ENCODE measurements around the gene GPR35.

DNA sequence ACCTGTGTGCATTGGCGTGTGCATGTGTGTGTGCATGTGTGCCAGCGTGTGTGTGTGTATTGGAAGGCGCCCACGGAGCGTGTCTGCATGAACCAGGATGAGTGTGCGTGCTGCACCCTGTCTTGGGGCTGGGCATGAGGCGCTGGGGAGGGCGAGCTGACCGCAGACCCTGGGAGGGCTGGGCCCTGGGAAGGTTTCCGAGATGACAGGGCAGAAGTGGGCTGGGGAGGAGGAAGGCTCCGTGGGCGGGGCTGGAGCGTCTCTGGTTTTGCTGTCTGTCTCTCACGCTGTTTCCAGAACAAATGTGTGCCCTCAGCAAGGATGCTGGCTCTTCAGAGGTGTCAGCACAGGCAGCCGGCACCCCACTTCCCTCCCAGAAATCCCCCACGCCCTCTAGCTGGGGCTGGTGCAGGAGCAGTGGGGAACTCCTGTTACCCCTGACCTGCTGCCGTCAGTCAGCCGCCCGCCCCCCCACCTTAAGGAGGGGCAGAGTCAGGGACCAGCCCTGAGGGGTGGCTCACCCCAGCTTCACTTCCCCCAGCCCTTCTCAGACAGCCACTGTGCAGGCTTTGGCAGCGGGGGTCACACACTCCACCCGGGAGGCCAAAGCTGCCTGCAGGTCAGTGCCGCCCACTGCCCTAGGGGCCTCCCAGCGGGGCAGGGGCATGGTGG, at the start of gene GPR35:
- TF ChIP-seq CBX3 (IDR thresholded peaks at IDR 0.05; ENCODE audit: low read depth) (no peak), POLR2A (IDR thresholded peaks at IDR 0.05; ENCODE audit: borderline replicate concordance, extremely low read depth, insufficient read depth, insufficient read length) (no peak), ZNF274 (IDR thresholded peaks at IDR 0.05; ENCODE audit: low read depth, low read length) (no peak), FOSL1 (IDR thresholded peaks at IDR 0.05; ENCODE audit: low read depth) (no peak)
- TF ChIP-seq, protein P1, sequence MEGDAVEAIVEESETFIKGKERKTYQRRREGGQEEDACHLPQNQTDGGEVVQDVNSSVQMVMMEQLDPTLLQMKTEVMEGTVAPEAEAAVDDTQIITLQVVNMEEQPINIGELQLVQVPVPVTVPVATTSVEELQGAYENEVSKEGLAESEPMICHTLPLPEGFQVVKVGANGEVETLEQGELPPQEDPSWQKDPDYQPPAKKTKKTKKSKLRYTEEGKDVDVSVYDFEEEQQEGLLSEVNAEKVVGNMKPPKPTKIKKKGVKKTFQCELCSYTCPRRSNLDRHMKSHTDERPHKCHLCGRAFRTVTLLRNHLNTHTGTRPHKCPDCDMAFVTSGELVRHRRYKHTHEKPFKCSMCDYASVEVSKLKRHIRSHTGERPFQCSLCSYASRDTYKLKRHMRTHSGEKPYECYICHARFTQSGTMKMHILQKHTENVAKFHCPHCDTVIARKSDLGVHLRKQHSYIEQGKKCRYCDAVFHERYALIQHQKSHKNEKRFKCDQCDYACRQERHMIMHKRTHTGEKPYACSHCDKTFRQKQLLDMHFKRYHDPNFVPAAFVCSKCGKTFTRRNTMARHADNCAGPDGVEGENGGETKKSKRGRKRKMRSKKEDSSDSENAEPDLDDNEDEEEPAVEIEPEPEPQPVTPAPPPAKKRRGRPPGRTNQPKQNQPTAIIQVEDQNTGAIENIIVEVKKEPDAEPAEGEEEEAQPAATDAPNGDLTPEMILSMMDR (IDR thresholded peaks at IDR 0.05 in 2 of 3, conservative IDR thresholded peaks at IDR 0.05 in 1 of 3; ENCODE audit: borderline replicate concordance in 1 of 3, insufficient read depth in 1 of 3, low read depth in 2 of 3, low read length in 2 of 3): no peak
- TF ChIP-seq, protein P2, sequence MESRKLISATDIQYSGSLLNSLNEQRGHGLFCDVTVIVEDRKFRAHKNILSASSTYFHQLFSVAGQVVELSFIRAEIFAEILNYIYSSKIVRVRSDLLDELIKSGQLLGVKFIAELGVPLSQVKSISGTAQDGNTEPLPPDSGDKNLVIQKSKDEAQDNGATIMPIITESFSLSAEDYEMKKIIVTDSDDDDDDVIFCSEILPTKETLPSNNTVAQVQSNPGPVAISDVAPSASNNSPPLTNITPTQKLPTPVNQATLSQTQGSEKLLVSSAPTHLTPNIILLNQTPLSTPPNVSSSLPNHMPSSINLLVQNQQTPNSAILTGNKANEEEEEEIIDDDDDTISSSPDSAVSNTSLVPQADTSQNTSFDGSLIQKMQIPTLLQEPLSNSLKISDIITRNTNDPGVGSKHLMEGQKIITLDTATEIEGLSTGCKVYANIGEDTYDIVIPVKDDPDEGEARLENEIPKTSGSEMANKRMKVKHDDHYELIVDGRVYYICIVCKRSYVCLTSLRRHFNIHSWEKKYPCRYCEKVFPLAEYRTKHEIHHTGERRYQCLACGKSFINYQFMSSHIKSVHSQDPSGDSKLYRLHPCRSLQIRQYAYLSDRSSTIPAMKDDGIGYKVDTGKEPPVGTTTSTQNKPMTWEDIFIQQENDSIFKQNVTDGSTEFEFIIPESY (IDR thresholded peaks at IDR 0.05; ENCODE audit: extremely low read depth, insufficient replicate concordance, low read length): no peak

Data from HCT116 (cell line).